Endodermal cell (in vitro differentiated cells): ENCODE data around the gene SSRP1. TPM values are rescaled to one million over a fixed set of nuclear protein-coding genes. Genes with fewer than 3 reads are reported as not detected.

Experiments
- DNase-seq: peaks from one replicate; pipeline ENCODE4 v3.0.0-alpha.2; 2017
- H3K27ac ChIP-seq: 2 replicates; pipeline ENCODE4 v1.5.1; 2013; ENCODE audit warnings: mild to moderate bottlenecking, low read depth, low read length, moderate library complexity
- H3K27me3 ChIP-seq: 2 replicates; pipeline ENCODE4 v1.6.1; 2013; ENCODE audit warnings: mild to moderate bottlenecking, low read length, moderate library complexity; ENCODE audit not compliant: insufficient read depth, control insufficient read depth, poor library complexity, severe bottlenecking
- H3K36me3 ChIP-seq: 2 replicates; pipeline ENCODE4 v1.7.0; 2013; ENCODE audit warnings: mild to moderate bottlenecking, low read length, moderate library complexity; ENCODE audit not compliant: control insufficient read depth, insufficient read depth
- H3K4me1 ChIP-seq: one replicate; pipeline ENCODE4 v1.7.0; 2013; ENCODE audit warnings: low read length; ENCODE audit not compliant: control insufficient read depth, insufficient read depth
- H3K4me3 ChIP-seq: 2 replicates; pipeline ENCODE4 v1.5.1; 2013; ENCODE audit warnings: mild to moderate bottlenecking, low read length, moderate library complexity
- H3K9ac ChIP-seq: 2 replicates; pipeline ENCODE4 v1.6.1; 2013; ENCODE audit warnings: mild to moderate bottlenecking, low read length, moderate library complexity; ENCODE audit not compliant: poor library complexity, severe bottlenecking; ENCODE audit errors: extremely low read depth
- H3K9me3 ChIP-seq: 2 replicates; pipeline ENCODE4 v1.6.1; 2013; ENCODE audit warnings: mild to moderate bottlenecking, low read length, moderate library complexity; ENCODE audit not compliant: control insufficient read depth
- H3K27ac Mint-ChIP-seq: 2 replicates; pipeline ENCODE4 v1.8.0; 2020; ENCODE audit warnings: mixed read lengths
- H3K27me3 Mint-ChIP-seq: 2 replicates; pipeline ENCODE4 v1.8.0; 2021; ENCODE audit warnings: mild to moderate bottlenecking, mixed read lengths; ENCODE audit not compliant: insufficient read depth
- H3K36me3 Mint-ChIP-seq: 2 replicates; pipeline ENCODE4 v1.8.0; 2020; ENCODE audit warnings: low read depth, mixed read lengths
- H3K4me1 Mint-ChIP-seq: 2 replicates; pipeline ENCODE4 v1.8.0; 2020; ENCODE audit warnings: mixed read lengths
- H3K4me3 Mint-ChIP-seq: 2 replicates; pipeline ENCODE4 v1.8.0; 2020; ENCODE audit warnings: mild to moderate bottlenecking, moderate library complexity, mixed read lengths
- H3K9me3 Mint-ChIP-seq: 2 replicates; pipeline ENCODE4 v1.8.0; 2020; ENCODE audit warnings: mild to moderate bottlenecking, mixed read lengths
- WGBS, 2 experiments: methylation state at CpG; one replicate each; pipeline versions ENCODE4 v1.1.5 to v1.1.7; 2013; ENCODE audit warnings: missing lambda C conversion rate in 2 of 2, mixed read lengths in 1 of 2; ENCODE audit not compliant: insufficient coverage in 1 of 2, insufficient read length in 1 of 2; 5-methylcytosine and 5-hydroxymethylcytosine counted together
- total RNA-seq, 2 donors: library from RNA; stranded (reverse); fragmentation: NEBNext Ultra II Directional in 1 of 2; extraction: Animal tissue kit (Norgen Biotek cat#: 25700) in 1 of 2; gene quantifications; 2 replicates in 1 of 2; 3 replicates in 1 of 2; pipeline ENCODE4 v1.2.1, GENCODE V29; 2021
- TF ChIP-seq, protein P1 (sequence below): fragments of 200-600 bp; sonication (generic); conservative IDR thresholded peaks from 2 replicates; pipeline ENCODE4 v1.5.0; 2021; ENCODE audit warnings: antibody characterized with exemption, mild to moderate bottlenecking

The SSRP1 gene
- total RNA-seq, 2 donors from 2014 or later = 145 to 182 TPM

GRCh38 chr11:57336111-57336666 lies 497 bp upstream of the SSRP1 start:
- no peak for DNase-seq
- H3K4me1 ChIP-seq = no peaks in the 10 kb centered on the region
- WGBS, 2 experiments = 80 to 82% methylated on average over 9 to 12 of the region's 12 CpGs
- Mint-ChIP-seq H3K27ac (peak overlapping the region; percentile 97), H3K4me3 (peak overlapping the region; percentile 74), H3K4me1 (peaks cover 20% of the 10 kb centered on the region), H3K27me3 (peaks cover 28% of the 10 kb centered on the region), H3K9me3 (no peaks in the 10 kb centered on the region), H3K36me3 (peaks cover 32% of the 10 kb centered on the region)
- peak overlapping the region; percentile 90 for H3K4me3 ChIP-seq
- H3K27ac ChIP-seq = peak overlapping the region; percentile 35
- H3K9ac ChIP-seq = peak overlapping the region; percentile 41
- no peaks in the 10 kb centered on the region for H3K9me3 ChIP-seq
- H3K27me3 ChIP-seq = peaks cover 7% of the 10 kb centered on the region
- TF ChIP-seq, protein P1, sequence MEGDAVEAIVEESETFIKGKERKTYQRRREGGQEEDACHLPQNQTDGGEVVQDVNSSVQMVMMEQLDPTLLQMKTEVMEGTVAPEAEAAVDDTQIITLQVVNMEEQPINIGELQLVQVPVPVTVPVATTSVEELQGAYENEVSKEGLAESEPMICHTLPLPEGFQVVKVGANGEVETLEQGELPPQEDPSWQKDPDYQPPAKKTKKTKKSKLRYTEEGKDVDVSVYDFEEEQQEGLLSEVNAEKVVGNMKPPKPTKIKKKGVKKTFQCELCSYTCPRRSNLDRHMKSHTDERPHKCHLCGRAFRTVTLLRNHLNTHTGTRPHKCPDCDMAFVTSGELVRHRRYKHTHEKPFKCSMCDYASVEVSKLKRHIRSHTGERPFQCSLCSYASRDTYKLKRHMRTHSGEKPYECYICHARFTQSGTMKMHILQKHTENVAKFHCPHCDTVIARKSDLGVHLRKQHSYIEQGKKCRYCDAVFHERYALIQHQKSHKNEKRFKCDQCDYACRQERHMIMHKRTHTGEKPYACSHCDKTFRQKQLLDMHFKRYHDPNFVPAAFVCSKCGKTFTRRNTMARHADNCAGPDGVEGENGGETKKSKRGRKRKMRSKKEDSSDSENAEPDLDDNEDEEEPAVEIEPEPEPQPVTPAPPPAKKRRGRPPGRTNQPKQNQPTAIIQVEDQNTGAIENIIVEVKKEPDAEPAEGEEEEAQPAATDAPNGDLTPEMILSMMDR = no peak
- H3K36me3 ChIP-seq = peaks cover 31% of the 10 kb centered on the region

DNA sequence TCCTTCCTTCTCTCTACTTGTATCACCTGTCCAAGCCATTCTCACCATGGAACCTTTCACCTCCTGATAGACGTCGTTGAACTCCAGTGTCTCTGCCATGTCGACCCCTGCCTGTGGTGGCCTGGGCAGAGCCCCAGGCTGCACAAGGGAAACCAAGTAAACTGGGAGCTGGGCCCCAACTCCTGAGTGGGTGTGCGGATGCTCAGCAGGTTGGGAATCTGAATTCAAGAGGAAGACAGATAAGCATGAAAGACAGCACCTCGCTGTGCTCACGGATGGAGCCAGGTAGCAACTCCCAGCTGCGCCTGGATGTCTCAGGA lies 709 bp downstream of the SSRP1 start:
- no peak for DNase-seq
- Mint-ChIP-seq H3K36me3 (peaks cover 44% of the 10 kb centered on the region), H3K9me3 (no peaks in the 10 kb centered on the region)

GRCh38 chr11:57332694-57333440 lies 2.8 kb downstream of the SSRP1 start:
- Histone ChIP-seq H3K4me1 (no peaks in the 10 kb centered on the region), H3K27me3 (no peaks in the 10 kb centered on the region), H3K27ac (no peak overlapping the region), H3K9ac (no peak overlapping the region), H3K9me3 (no peaks in the 10 kb centered on the region), H3K36me3 (peaks cover 64% of the 10 kb centered on the region), H3K4me3 (no peak overlapping the region)
- H3K27me3 Mint-ChIP-seq = no peaks in the 10 kb centered on the region
- 95 to 96% methylated on average over 7 to 11 of the region's 11 CpGs for WGBS, 2 experiments
- peaks cover 17% of the 10 kb centered on the region for H3K4me1 Mint-ChIP-seq
- H3K4me3 Mint-ChIP-seq = no peak overlapping the region
- TF ChIP-seq, protein P1 = no peak
- no peak for DNase-seq
- H3K27ac Mint-ChIP-seq = no peak overlapping the region
- H3K36me3 Mint-ChIP-seq = peaks cover 63% of the 10 kb centered on the region
- no peaks in the 10 kb centered on the region for H3K9me3 Mint-ChIP-seq

More for the DNA sequence above, 709 bp downstream of the SSRP1 start:
- H3K9me3 ChIP-seq = no peaks in the 10 kb centered on the region
- Mint-ChIP-seq H3K4me1 (peaks cover 20% of the 10 kb centered on the region), H3K27me3 (peaks cover 16% of the 10 kb centered on the region), H3K27ac (peak overlapping the region; percentile 88), H3K4me3 (peak overlapping the region; percentile 74)
- H3K36me3 ChIP-seq = peaks cover 43% of the 10 kb centered on the region
- TF ChIP-seq, protein P1 = no peak
- H3K4me3 ChIP-seq = peak overlapping the region; percentile 90
- H3K27me3 ChIP-seq = no peaks in the 10 kb centered on the region
- peak overlapping the region; percentile 63 for H3K9ac ChIP-seq
- no peaks in the 10 kb centered on the region for H3K4me1 ChIP-seq
- WGBS, 2 experiments = 9 to 17% methylated on average over 4 to 7 of the region's 7 CpGs
- H3K27ac ChIP-seq = no peak overlapping the region
